GM18511 (cell line): ENCODE data around the gene KANSL1L.
A peak's percentile ranks its signal among the peaks of the same experiment; 100 is the strongest.

ENCODE experiments used
- ATAC-seq: cut with Tn5 transposase; IDR thresholded peaks from one replicate; pipeline ENCODE4 v1.9.1; 2021; ENCODE audit warnings: mild to moderate bottlenecking, moderate library complexity; ENCODE audit not compliant: unreplicated experiment

KANSL1L gene

GRCh38 chr2:210000464-210001324, 170.5 kb downstream of the KANSL1L start:
- no peak for ATAC-seq

- ATAC-seq = no peak
These were observed 172.6 kb downstream of the KANSL1L start for GRCh38 chr2:209998596-209998995.

GRCh38 chr2:209993968-209994367, 177.2 kb downstream of the KANSL1L start:
- no peak for ATAC-seq

- ATAC-seq = peak; percentile 52
These were observed 180.4 kb downstream of the KANSL1L start for GRCh38 chr2:209990838-209991237.

- peak; percentile 67 for ATAC-seq
These were observed 183.2 kb downstream of the KANSL1L start for GRCh38 chr2:209988010-209988409.

GRCh38 chr2:209986415-209986814, 184.8 kb downstream of the KANSL1L start:
- no peak for ATAC-seq

- ATAC-seq = no peak
These were observed 185.3 kb downstream of the KANSL1L start for GRCh38 chr2:209985874-209986273.

GRCh38 chr2:209984291-209984690, 186.9 kb downstream of the KANSL1L start:
- no peak for ATAC-seq

GRCh38 chr2:209977386-209978239, 193.6 kb downstream of the KANSL1L start:
- peak; percentile 64 for ATAC-seq

- peak; percentile 93 for ATAC-seq
These were observed 194.4 kb downstream of the KANSL1L start for GRCh38 chr2:209976698-209977385.

- ATAC-seq = no peak
These were observed 196.6 kb downstream of the KANSL1L start for GRCh38 chr2:209974576-209974975.

- no peak for ATAC-seq
These were observed 197.9 kb downstream of the KANSL1L start for GRCh38 chr2:209973328-209973727.
